ENCODE results near the gene DHX34.
"Not testable (repeated sequence)": the region's sequence is repeated elsewhere in the genome, so short reads cannot be mapped to it uniquely, and the experiment has no call there.

DHX34 gene

GRCh38 chr19:47358936-47359335 is 9.8 kb downstream of the DHX34 start:
- no peak overlapping the region for H3K4me3 ChIP-seq (ENCODE audit: low read length)
- DNase-seq (ENCODE audit: low read depth, low spot score), result no peak

- no peak overlapping the region for H3K4me3 ChIP-seq (ENCODE audit: low read length)
- DNase-seq (ENCODE audit: low read depth, low spot score), result no peak
Observed at GRCh38 chr19:47362321-47362720, 13.2 kb downstream of the DHX34 start.

GRCh38 chr19:47363758-47364531 is 14.8 kb downstream of the DHX34 start:
- no peak for DNase-seq (ENCODE audit: low read depth, low spot score)
- no peak overlapping the region for H3K4me3 ChIP-seq (ENCODE audit: low read length)

GRCh38 chr19:47365455-47365854 is 16.3 kb downstream of the DHX34 start:
- DNase-seq (ENCODE audit: low read depth, low spot score); H3K4me3 ChIP-seq (ENCODE audit: low read length): not testable (repeated sequence)

GRCh38 chr19:47370045-47370611 is 21.0 kb downstream of the DHX34 start:
- H3K4me3 ChIP-seq (ENCODE audit: low read length), result no peak overlapping the region
- DNase-seq (ENCODE audit: low read depth, low spot score), result no peak

GRCh38 chr19:47371261-47371660 is 22.1 kb downstream of the DHX34 start:
- DNase-seq (ENCODE audit: low read depth, low spot score), result no peak

DNA sequence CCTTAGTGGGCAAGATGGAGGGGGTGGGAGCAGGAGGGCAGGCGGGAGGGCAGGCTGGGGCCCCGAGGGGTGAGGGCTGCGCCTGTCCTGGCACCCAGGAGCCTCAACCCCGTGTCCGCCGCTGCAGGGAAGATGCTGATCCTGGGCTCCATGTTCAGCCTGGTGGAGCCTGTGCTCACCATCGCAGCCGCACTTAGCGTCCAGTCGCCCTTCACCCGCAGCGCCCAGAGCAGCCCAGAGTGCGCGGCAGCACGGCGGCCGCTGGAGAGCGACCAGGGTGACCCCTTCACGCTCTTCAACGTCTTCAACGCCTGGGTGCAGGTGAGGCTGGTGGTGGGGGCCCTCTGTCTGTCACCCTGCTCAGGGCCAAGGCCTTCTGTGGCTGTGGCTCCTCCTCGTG is 23.5 kb downstream of the DHX34 start:
- H3K4me3 ChIP-seq (ENCODE audit: low read length), result no peak overlapping the region
- DNase-seq (ENCODE audit: low read depth, low spot score), result no peak

More at GRCh38 chr19:47371261-47371660, 22.1 kb downstream of the DHX34 start:
- no peak overlapping the region for H3K4me3 ChIP-seq (ENCODE audit: low read length)

DNA sequence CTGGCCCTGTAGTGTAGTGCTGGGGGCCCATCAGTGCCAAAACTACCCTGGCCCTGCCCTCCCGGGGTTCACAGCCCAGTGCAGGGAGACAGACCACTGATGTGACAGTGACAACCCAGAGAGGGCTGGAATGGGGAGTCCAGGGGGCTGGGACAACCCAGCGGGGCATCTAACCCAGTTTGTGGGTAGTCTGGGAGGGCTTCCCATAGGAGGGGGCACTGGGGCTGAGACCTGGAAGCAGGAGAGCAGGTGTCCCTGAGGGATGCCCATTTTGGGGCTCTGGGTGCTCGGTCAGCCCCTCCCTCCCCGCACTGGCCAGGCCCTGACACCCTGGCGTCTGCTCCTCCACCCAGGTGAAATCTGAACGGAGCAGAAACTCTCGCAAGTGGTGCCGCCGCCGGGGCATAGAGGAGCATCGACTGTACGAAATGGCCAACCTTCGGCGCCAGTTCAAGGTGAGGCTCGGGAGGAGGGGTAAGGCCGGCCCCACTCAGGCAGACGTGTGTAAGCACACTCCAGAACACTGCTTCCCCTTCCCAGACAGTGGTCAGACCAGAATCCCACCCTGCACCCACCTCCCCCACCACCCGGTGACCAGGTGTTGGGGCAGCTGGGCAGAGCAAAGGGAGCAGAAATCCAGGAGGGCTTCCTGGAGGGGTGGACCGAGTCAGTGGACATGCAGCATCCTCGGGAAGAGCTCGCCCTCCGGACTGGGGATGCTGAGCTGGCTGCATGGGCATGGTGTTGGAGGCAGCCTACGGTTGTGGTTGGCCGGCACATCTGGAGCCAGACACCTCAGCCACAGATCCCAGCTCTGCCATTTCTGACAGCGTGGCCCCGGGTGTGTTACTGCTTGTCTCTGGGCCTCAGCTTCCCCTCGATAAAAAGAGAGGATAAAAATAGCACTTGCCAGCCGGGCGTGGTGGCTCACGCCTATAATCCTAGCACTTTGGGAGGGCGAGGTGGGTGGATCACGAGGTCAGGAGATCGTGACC is 24.4 kb downstream of the DHX34 start:
- H3K4me3 ChIP-seq (ENCODE audit: low read length), result no peak overlapping the region
- DNase-seq (ENCODE audit: low read depth, low spot score), result no peak

DNA sequence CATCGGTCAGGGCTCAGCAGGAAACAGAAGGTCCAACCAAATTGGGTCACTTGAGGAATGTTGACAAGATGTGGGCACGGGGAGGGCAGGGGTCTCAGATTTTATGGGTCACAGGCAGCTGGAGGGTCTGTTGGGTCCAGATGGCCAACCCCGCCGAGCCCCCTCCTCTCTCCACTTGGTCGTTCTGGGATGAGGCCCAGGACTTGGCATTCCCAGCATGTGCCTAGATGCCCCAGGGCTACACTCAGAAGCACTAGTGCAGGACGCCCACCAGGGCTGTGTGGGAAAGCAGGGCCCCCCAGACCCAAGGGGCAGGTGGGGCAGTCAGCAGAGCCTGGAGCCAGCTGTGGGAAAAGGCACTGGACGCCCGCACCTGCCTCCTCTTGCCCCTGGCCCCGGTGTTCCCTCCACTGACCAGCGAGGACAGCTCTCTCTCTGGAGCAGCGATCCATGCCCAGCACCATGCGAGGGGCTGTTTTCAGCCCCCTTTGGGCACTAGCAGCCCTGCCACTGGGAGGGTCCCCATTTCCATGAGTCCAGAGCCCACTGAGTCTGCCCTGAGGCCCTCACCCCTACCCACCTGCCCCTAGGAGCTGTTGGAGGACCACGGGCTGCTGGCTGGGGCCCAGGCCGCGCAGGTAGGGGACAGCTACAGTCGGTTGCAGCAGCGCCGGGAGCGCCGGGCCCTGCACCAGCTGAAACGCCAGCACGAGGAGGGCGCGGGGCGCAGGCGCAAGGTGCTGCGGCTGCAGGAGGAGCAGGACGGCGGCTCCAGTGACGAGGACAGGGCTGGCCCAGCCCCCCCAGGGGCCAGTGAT is 26.0 kb downstream of the DHX34 start:
- DNase-seq (ENCODE audit: low read depth, low spot score), result no peak
- no peak overlapping the region for H3K4me3 ChIP-seq (ENCODE audit: low read length)

DNA sequence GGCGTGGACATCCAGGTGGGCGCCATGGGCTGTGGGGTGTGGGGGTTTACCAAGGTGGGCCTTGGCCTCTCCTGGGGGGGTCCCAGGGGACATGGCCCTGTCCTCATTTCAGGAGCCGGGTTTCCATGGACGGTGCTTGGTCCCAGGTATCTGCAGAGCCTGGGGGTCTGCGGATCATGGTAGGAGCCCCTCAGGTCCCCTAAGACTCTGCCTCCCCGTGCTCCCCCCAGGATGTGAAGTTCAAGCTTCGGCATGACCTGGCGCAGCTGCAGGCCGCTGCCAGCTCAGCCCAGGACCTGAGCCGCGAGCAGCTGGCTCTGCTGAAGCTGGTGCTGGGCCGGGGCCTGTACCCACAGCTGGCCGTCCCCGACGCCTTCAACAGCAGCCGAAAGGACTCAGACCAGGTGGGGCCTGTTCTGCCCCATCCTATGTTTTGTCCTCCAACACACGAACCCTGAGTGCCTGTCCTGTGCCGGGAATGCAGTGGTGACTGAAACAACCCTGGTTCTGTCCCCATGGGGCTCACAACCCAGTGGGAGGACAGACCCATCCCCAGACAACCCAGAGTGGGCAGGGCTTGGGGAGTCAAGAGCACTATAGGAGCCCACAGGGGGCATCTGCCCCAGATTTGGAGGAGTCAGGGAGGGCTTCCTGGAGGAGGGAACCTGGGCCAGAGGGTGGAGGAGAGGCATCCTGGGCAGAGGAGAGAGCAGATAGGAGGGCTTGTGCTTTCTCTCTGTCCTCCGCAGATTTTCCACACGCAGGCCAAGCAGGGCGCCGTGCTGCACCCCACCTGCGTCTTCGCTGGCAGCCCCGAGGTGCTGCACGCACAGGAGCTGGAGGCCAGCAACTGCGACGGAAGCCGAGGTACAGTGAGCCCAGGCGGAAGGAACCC is 26.8 kb downstream of the DHX34 start:
- H3K4me3 ChIP-seq (ENCODE audit: low read length), result no peak overlapping the region
- no peak for DNase-seq (ENCODE audit: low read depth, low spot score)

DNA sequence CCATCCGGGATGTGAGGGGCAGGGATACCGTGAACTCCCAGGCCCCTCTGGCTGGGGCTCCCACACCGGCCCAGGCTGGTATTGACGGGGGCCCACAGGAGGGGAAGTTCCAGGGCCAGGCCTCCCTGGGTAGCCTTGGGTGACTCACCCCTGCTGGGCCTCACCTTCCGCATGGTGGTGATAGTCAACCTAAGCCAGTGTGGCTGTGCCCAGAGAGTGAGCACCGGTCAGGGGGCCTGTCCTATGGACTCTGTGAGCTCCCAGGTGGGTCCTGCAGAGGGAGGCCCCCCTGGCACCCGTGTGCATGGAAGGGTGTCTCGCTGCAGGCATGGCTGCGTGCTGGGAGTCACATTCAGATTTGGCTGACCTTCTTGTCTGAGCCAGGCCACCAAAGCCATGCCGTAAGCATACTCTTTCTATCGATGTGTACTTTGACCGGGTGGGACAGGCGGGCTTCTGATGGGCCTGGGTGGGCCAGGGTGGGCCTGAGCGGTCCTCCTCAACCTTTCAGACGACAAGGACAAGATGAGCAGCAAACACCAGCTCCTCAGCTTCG is 27.6 kb downstream of the DHX34 start:
- no peak overlapping the region for H3K4me3 ChIP-seq (ENCODE audit: low read length)
- DNase-seq (ENCODE audit: low read depth, low spot score), result no peak

DNA sequence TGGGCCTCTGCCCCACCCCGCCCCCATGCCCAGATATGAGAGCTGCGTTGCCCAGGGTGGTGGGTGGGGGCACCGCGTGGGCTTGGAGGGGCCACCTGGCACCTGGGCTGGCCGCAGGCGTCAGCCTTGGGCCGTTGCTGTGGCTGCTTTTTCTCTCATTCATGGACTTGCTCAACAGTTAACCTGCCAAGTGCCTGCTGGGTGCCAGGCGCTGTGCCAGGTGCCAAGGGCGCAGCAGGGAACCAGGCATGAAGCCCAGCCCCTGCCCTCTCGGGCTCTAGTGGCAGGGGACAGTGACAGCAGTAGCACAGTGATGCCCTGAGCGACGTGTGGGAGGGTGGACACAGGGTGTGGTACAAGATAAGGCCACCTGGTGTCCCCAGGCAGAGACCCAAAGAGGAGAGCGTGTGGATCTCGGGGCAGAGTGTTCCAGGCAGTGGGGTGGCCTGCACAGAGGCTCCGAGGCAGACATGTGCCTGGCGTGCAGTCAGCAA is 28.1 kb downstream of the DHX34 start:
- no peak overlapping the region for H3K4me3 ChIP-seq (ENCODE audit: low read length)
- no peak for DNase-seq (ENCODE audit: low read depth, low spot score)

DNA sequence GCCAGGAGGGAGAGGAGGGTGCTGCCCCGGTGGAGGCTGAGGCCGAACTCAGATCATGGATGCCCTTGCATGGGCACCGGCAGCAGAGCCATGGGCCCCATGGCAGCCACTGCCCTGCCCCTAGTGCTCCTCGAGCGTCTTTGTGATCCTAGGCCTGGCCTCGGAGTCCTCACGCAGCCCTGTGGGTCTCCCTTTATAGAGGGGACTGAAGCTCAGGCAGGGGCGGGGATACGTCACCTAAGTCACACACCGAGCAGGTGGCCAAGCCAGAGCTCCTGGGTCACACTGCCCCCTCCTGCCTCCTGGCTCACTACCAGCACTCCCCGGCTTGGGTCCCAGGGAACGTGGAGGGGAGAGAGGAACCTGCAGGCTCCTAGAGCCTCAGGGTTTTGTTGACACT is 28.7 kb downstream of the DHX34 start:
- no peak overlapping the region for H3K4me3 ChIP-seq (ENCODE audit: low read length)
- DNase-seq (ENCODE audit: low read depth, low spot score), result no peak

DNA sequence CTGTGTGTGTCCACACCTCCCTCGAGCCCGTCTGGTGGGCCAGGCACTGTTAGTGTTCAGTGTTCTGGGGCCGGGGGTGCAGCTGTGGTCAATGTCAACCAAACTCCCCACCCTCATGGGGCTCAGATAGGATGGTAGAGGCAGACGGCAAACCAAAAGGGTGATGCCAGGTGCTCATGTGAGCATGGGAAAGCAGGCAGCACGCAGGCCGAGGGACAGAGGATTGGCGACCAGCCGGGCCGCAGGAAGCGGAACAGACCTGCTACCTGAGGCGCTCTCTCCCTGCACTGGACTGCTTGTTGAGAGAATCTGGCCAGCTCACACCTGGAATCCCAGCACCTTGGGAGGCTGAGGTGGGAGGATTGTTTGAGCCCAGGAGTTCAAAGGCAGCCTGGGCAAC is 29.1 kb downstream of the DHX34 start:
- H3K4me3 ChIP-seq (ENCODE audit: low read length), result no peak overlapping the region
- DNase-seq (ENCODE audit: low read depth, low spot score), result no peak

DNA sequence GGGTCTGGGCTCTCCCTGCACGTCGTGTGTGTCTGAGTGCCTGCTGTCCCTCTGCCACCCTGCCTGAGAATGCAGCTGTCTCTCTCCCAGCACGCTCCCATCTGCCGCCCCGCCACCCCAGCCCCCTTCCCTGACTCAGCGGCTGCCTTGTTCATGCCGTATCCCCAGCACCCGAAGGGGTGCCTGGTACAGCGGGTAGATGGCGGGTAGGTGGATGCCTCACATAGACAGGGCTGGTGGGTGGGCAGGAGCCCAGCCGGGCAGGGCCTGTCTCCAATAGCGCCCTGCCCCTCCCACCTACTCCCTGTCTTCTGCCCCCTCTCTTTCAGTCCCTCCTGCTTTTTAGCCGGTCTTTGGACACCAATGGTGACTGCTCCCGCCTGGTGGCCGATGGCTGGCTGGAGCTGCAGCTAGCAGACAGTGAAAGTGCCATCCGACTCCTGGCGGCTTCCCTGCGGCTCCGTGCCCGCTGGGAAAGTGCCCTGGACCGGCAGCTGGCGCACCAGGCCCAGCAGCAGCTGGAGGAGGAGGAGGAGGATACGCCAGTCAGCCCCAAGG is 30.3 kb downstream of the DHX34 start:
- DNase-seq (ENCODE audit: low read depth, low spot score), result no peak
- H3K4me3 ChIP-seq (ENCODE audit: low read length), result no peak overlapping the region

DNA sequence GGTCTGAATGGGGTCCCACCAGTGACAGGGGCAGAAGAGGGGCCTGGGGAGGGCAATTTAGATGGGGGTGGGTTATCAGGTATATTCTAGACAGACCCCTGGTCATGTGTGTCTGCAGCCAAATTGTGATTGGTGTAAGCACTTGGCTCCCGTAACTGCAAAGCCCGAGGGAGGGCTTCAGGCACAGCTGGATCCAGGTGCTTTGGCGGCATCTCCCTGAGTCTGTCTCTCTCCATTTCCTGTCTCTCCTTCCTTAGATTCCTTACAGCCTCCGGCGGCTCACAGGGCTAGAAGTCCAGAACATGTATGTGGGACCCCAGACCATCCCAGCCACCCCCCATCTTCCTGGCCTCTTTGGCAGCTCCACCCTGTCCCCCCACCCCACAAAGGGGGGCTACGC is 31.4 kb downstream of the DHX34 start:
- DNase-seq (ENCODE audit: low read depth, low spot score), result no peak
- H3K4me3 ChIP-seq (ENCODE audit: low read length), result no peak overlapping the region

GRCh38 chr19:47381121-47381520 is 32.0 kb downstream of the DHX34 start:
- no peak overlapping the region for H3K4me3 ChIP-seq (ENCODE audit: low read length)
- no peak for DNase-seq (ENCODE audit: low read depth, low spot score)
